Islet precursor cell (in vitro differentiated cells): Measurements from ENCODE around the gene P2RY6.

Experiments used
- DNase-seq: peaks from one replicate; pipeline ENCODE4 v3.0.0-alpha.2; 2018

P2RY6 gene

GRCh38 chr11:73320763-73321603 is 48.8 kb downstream of the P2RY6 start:
- no peak for DNase-seq

- no peak for DNase-seq
Measured at GRCh38 chr11:73321604-73322381, 49.7 kb downstream of the P2RY6 start.

- DNase-seq: no peak
Measured at GRCh38 chr11:73322382-73323306, 50.5 kb downstream of the P2RY6 start.

- peak; percentile 91 for DNase-seq
Measured at GRCh38 chr11:73323464-73323863, 51.3 kb downstream of the P2RY6 start.

GRCh38 chr11:73324116-73324515 is 52.0 kb downstream of the P2RY6 start:
- DNase-seq: no peak

GRCh38 chr11:73324665-73325035 is 52.5 kb downstream of the P2RY6 start:
- no peak for DNase-seq

- DNase-seq: peak; percentile 88
Measured at GRCh38 chr11:73325036-73325981, 53.2 kb downstream of the P2RY6 start.

- DNase-seq: no peak
Measured at GRCh38 chr11:73326929-73327811, 55.0 kb downstream of the P2RY6 start.

- DNase-seq: no peak
Measured at GRCh38 chr11:73327812-73328364, 55.8 kb downstream of the P2RY6 start.

- DNase-seq: peak; percentile 82
Measured at GRCh38 chr11:73330569-73331093, 58.5 kb downstream of the P2RY6 start.

- DNase-seq: peak; percentile 91
Measured at GRCh38 chr11:73331138-73331916, 59.2 kb downstream of the P2RY6 start.

- DNase-seq: no peak
Measured at GRCh38 chr11:73333173-73333572, 61.0 kb downstream of the P2RY6 start.

GRCh38 chr11:73333640-73334383 is 61.7 kb downstream of the P2RY6 start:
- no peak for DNase-seq

- peak; percentile 95 for DNase-seq
Measured at GRCh38 chr11:73334384-73335203, 62.5 kb downstream of the P2RY6 start.

GRCh38 chr11:73335204-73335923 is 63.2 kb downstream of the P2RY6 start:
- DNase-seq: peak; percentile 93

GRCh38 chr11:73337846-73338245 is 65.7 kb downstream of the P2RY6 start:
- DNase-seq: no peak

GRCh38 chr11:73338279-73338678 is 66.1 kb downstream of the P2RY6 start:
- no peak for DNase-seq
